Measurements from ENCODE around the gene CRAMP1. TPM values are rescaled to one million over a fixed set of nuclear protein-coding genes. Genes with fewer than 3 reads are reported as not detected.

The CRAMP1 gene
- total and polyA plus RNA-seq, 2 of the 8 experiments (the other 6 are each of a cell fraction or from before 2014, with no cell fraction given) = 19.2 to 23.2 TPM

GRCh38 chr16:1645914-1646525 lies 33.9 kb downstream of the CRAMP1 start:
- Histone ChIP-seq H2BK15ac (ENCODE audit: low read length) (no peak overlapping the region), H2AFZ (ENCODE audit: low read length) (no peak overlapping the region), H4K91ac (replicated peaks; ENCODE audit: insufficient read length, low read length) (no peak overlapping the region), H3K23me2 (ENCODE audit: low read depth, low read length) (no peaks in the 10 kb centered on the region), H3K23ac (ENCODE audit: insufficient read length) (no peak overlapping the region), H4K20me1 (replicated peaks in 1 of 2; ENCODE audit: control insufficient read depth in 1 of 2, insufficient read depth in 2 of 2, low read length in 2 of 2) (peaks cover 12 to 15% of the 10 kb centered on the region in 2 experiments), H3K36me3 (ENCODE audit: control insufficient read depth in 2 of 4, insufficient read depth in 4 of 4, low read length in 3 of 4) (peaks cover 4 to 26% (median 15%) of the 10 kb centered on the region in 4 experiments; a peak in 7 of 8 replicates), H3K9me3 (ENCODE audit: insufficient read depth in 2 of 2, low read depth in 1 of 2, low read length in 1 of 2) (no peaks in the 10 kb centered on the region), H3K4me3 (ENCODE audit: extremely low read depth in 1 of 4, insufficient read depth in 2 of 4, low read depth in 3 of 4, low read length in 4 of 4) (no peak overlapping the region), H3K56ac (replicated peaks; ENCODE audit: insufficient read length, low read depth, low read length) (no peak overlapping the region), H2AK5ac (ENCODE audit: low read depth, low read length) (no peak overlapping the region), H3K4ac (replicated peaks; ENCODE audit: insufficient read length, low read depth, low read length) (no peak overlapping the region), H3K4me1 (replicated peaks in 1 of 4; ENCODE audit: control insufficient read depth in 3 of 4, insufficient read depth in 4 of 4, low read length in 3 of 4) (peaks cover 0 to 2% (median 0%) of the 10 kb centered on the region in 4 experiments; a peak in 1 of 7 replicates), H4K5ac (ENCODE audit: insufficient read length, low read depth, low read length) (no peak overlapping the region), H3K27ac (ENCODE audit: low read depth, low read length) (no peak overlapping the region), H3K9ac (replicated peaks in 1 of 4; ENCODE audit: extremely low read depth in 1 of 4, low read depth in 3 of 4, low read length in 3 of 4) (0 out of 7 replicates have a peak overlapping the region, but pooled peaks of 1 of the 4 experiments have one; percentile 10), H2BK5ac (ENCODE audit: low read depth, low read length) (no peak overlapping the region), H3K14ac (ENCODE audit: insufficient read length) (no peak overlapping the region), H3K18ac (ENCODE audit: extremely low read depth, low read length) (no peak overlapping the region), H3K4me2 (ENCODE audit: insufficient read depth in 1 of 2, low read depth in 2 of 2, low read length in 2 of 2) (no peak overlapping the region), H2BK12ac (ENCODE audit: low read depth, low read length) (no peak overlapping the region), H3K79me2 (ENCODE audit: control insufficient read depth in 1 of 2, insufficient read depth in 2 of 2, low read length in 2 of 2) (peaks cover 0 to under 1% of the 10 kb centered on the region in 2 experiments; a peak in 1 of 4 replicates), H2BK120ac (replicated peaks; ENCODE audit: low read depth, low read length) (no peak overlapping the region), H2BK20ac (ENCODE audit: low read length) (no peak overlapping the region), H4K8ac (ENCODE audit: extremely low read depth, insufficient read depth, low read length) (no peak overlapping the region), H3K79me1 (ENCODE audit: low read depth, low read length) (peaks cover 12% of the 10 kb centered on the region), H3K27me3 (replicated peaks in 1 of 4; ENCODE audit: control insufficient read depth in 3 of 4, extremely low read depth in 1 of 4, insufficient read depth in 3 of 4, low read length in 3 of 4) (no peaks in the 10 kb centered on the region)
- FAIRE-seq (no peak), DNase-seq (ENCODE audit: low read depth in 1 of 2, low spot score in 2 of 2) (no peak)
- TF ChIP-seq TEAD4 (IDR thresholded peaks at IDR 0.05; ENCODE audit: low read depth, low read length) (no peak), JUND (IDR thresholded peaks at IDR 0.05; ENCODE audit: low read length) (peak; percentile 26; the same call in 1 of the 2 replicates)
- ChIA-PET CTCF (ENCODE audit: partially characterized antibody) (interaction anchor here (0.6 to 1.9 kb wide), 3 partner anchors 14 to 496 kb away, joined by 3 to 4 read pairs (median 3); no protein-coding TSS in a partner anchor), POLR2A (ENCODE audit: partially characterized antibody) (no interaction called here)
- 89% methylated on average over 13 of the region's 13 CpGs; no CpG with 5 or more reads in 1 of the 2 experiments for WGBS, 2 experiments (ENCODE audit: extremely low coverage in 1 of 2, insufficient coverage in 1 of 2, insufficient read length in 1 of 2, insufficient replicate concordance in 2 of 2, low coverage in 1 of 2, low lambda C conversion rate in 2 of 2, missing lambda C conversion rate in 1 of 2)
